Measurements from ENCODE around the gene OR2F1. TPM values are rescaled to one million over a fixed set of nuclear protein-coding genes. Genes with fewer than 3 reads are reported as not detected.

The OR2F1 gene
- total and polyA plus RNA-seq, 10 of the 15 experiments (the other 5 are each of a cell fraction or from before 2014, with no cell fraction given): not detected

DNA sequence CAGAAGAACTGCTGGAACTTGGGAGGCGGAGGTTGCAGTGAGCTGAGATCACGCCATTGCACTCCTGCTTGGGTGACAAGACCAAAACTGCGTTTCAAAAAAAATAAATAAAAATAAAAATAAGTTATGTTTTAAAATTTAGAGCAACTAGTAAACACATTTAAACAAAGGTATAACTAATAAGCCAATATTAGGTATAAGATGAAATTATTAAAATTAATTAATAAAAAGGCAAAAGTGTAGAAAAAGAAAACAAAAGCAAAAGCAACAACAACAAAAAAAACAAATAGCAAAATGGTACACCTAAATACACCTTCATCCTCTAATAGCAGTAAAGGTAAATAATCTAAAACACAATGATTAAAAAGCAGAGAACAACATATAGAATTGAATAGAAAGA, 39.3 kb downstream of the OR2F1 start:
- no peaks in the 10 kb centered on the region for H3K79me2 ChIP-seq (ENCODE audit: control insufficient read depth, insufficient read depth, low read length)
- H3K9me3 ChIP-seq (replicated peaks; ENCODE audit: control insufficient read depth, insufficient read depth, low read length): no peaks in the 10 kb centered on the region; the same call in 1 of the 3 replicates
- no TSS peak for BruUV-seq (replicated peaks)
- H3K4me3 ChIP-seq: no peak overlapping the region
- no peaks in the 10 kb centered on the region for H3K4me1 ChIP-seq (ENCODE audit: control insufficient read depth, insufficient read depth, low read length)
- ChIA-PET SMC1A (ENCODE audit: uncharacterized antibody, unreplicated experiment) (no interaction called here), CTCF (no interaction called here), RAD21 (ENCODE audit: unreplicated experiment) (no interaction called here), POLR2A (no interaction called here)
- H3K9ac ChIP-seq (ENCODE audit: control insufficient read depth, insufficient read depth, low read length): no peak overlapping the region
- no peaks in the 10 kb centered on the region for H3K36me3 ChIP-seq (ENCODE audit: control insufficient read depth in 2 of 2, insufficient read depth in 2 of 2, low read length in 1 of 2)
- H3K27me3 ChIP-seq (replicated peaks in 1 of 2; ENCODE audit: control insufficient read depth in 2 of 2, insufficient read depth in 2 of 2, low read length in 1 of 2): no peaks in the 10 kb centered on the region
- in situ Hi-C loops (cut with MboI) (no loop called here), intact Hi-C loops (cut with micrococcal nuclease; ENCODE audit: unreplicated experiment) (no loop called here)
- FAIRE-seq (no peak), ATAC-seq (no peak), DNase-seq (ENCODE audit: low read depth, low spot score) (no peak)
- no peaks in the 10 kb centered on the region for H4K20me1 ChIP-seq (ENCODE audit: control insufficient read depth, insufficient read depth)
- no peak overlapping the region for H3K27ac ChIP-seq (ENCODE audit: control insufficient read depth, insufficient read depth)
- H2AFZ ChIP-seq (ENCODE audit: control insufficient read depth, low read depth, low read length): no peak overlapping the region
- 46% methylated on average over 3 of the region's 3 CpGs for WGBS (ENCODE audit: insufficient coverage, insufficient replicate concordance, low lambda C conversion rate, missing lambda C conversion rate)
- no peak overlapping the region for H3K4me2 ChIP-seq (ENCODE audit: control insufficient read depth, insufficient read depth)
- TF ChIP-seq, protein P1, sequence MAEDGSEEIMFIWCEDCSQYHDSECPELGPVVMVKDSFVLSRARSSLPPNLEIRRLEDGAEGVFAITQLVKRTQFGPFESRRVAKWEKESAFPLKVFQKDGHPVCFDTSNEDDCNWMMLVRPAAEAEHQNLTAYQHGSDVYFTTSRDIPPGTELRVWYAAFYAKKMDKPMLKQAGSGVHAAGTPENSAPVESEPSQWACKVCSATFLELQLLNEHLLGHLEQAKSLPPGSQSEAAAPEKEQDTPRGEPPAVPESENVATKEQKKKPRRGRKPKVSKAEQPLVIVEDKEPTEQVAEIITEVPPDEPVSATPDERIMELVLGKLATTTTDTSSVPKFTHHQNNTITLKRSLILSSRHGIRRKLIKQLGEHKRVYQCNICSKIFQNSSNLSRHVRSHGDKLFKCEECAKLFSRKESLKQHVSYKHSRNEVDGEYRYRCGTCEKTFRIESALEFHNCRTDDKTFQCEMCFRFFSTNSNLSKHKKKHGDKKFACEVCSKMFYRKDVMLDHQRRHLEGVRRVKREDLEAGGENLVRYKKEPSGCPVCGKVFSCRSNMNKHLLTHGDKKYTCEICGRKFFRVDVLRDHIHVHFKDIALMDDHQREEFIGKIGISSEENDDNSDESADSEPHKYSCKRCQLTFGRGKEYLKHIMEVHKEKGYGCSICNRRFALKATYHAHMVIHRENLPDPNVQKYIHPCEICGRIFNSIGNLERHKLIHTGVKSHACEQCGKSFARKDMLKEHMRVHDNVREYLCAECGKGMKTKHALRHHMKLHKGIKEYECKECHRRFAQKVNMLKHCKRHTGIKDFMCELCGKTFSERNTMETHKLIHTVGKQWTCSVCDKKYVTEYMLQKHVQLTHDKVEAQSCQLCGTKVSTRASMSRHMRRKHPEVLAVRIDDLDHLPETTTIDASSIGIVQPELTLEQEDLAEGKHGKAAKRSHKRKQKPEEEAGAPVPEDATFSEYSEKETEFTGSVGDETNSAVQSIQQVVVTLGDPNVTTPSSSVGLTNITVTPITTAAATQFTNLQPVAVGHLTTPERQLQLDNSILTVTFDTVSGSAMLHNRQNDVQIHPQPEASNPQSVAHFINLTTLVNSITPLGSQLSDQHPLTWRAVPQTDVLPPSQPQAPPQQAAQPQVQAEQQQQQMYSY (CRISPR knock-in tag; IDR thresholded peaks at IDR 0.05): no peak
- TF ChIP-seq, protein P2, sequence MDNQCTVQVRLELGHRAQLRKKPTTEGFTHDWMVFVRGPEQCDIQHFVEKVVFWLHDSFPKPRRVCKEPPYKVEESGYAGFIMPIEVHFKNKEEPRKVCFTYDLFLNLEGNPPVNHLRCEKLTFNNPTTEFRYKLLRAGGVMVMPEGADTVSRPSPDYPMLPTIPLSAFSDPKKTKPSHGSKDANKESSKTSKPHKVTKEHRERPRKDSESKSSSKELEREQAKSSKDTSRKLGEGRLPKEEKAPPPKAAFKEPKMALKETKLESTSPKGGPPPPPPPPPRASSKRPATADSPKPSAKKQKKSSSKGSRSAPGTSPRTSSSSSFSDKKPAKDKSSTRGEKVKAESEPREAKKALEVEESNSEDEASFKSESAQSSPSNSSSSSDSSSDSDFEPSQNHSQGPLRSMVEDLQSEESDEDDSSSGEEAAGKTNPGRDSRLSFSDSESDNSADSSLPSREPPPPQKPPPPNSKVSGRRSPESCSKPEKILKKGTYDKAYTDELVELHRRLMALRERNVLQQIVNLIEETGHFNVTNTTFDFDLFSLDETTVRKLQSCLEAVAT (IDR thresholded peaks at IDR 0.05): no peak
- TF ChIP-seq BMI1 (IDR thresholded peaks at IDR 0.05; ENCODE audit: borderline replicate concordance): no peak
- TF ChIP-seq, protein P3, sequence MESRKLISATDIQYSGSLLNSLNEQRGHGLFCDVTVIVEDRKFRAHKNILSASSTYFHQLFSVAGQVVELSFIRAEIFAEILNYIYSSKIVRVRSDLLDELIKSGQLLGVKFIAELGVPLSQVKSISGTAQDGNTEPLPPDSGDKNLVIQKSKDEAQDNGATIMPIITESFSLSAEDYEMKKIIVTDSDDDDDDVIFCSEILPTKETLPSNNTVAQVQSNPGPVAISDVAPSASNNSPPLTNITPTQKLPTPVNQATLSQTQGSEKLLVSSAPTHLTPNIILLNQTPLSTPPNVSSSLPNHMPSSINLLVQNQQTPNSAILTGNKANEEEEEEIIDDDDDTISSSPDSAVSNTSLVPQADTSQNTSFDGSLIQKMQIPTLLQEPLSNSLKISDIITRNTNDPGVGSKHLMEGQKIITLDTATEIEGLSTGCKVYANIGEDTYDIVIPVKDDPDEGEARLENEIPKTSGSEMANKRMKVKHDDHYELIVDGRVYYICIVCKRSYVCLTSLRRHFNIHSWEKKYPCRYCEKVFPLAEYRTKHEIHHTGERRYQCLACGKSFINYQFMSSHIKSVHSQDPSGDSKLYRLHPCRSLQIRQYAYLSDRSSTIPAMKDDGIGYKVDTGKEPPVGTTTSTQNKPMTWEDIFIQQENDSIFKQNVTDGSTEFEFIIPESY (IDR thresholded peaks at IDR 0.05): no peak
- no peak for TF ChIP-seq EED (IDR thresholded peaks at IDR 0.05; ENCODE audit: low read depth)
- no peak for TF ChIP-seq IKZF1 (conservative IDR thresholded peaks at IDR 0.05)
- no peak for TF ChIP-seq CHD4 (IDR thresholded peaks at IDR 0.05)
- TF ChIP-seq, protein P4, sequence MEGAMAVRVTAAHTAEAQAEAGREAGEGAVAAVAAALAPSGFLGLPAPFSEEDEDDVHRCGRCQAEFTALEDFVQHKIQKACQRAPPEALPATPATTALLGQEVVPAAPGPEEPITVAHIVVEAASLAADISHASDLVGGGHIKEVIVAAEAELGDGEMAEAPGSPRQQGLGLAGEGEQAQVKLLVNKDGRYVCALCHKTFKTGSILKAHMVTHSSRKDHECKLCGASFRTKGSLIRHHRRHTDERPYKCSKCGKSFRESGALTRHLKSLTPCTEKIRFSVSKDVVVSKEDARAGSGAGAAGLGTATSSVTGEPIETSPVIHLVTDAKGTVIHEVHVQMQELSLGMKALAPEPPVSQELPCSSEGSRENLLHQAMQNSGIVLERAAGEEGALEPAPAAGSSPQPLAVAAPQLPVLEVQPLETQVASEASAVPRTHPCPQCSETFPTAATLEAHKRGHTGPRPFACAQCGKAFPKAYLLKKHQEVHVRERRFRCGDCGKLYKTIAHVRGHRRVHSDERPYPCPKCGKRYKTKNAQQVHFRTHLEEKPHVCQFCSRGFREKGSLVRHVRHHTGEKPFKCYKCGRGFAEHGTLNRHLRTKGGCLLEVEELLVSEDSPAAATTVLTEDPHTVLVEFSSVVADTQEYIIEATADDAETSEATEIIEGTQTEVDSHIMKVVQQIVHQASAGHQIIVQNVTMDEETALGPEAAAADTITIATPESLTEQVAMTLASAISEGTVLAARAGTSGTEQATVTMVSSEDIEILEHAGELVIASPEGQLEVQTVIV (IDR thresholded peaks at IDR 0.05; ENCODE audit: borderline replicate concordance, partially characterized antibody): no peak
- TF ChIP-seq, protein P5, sequence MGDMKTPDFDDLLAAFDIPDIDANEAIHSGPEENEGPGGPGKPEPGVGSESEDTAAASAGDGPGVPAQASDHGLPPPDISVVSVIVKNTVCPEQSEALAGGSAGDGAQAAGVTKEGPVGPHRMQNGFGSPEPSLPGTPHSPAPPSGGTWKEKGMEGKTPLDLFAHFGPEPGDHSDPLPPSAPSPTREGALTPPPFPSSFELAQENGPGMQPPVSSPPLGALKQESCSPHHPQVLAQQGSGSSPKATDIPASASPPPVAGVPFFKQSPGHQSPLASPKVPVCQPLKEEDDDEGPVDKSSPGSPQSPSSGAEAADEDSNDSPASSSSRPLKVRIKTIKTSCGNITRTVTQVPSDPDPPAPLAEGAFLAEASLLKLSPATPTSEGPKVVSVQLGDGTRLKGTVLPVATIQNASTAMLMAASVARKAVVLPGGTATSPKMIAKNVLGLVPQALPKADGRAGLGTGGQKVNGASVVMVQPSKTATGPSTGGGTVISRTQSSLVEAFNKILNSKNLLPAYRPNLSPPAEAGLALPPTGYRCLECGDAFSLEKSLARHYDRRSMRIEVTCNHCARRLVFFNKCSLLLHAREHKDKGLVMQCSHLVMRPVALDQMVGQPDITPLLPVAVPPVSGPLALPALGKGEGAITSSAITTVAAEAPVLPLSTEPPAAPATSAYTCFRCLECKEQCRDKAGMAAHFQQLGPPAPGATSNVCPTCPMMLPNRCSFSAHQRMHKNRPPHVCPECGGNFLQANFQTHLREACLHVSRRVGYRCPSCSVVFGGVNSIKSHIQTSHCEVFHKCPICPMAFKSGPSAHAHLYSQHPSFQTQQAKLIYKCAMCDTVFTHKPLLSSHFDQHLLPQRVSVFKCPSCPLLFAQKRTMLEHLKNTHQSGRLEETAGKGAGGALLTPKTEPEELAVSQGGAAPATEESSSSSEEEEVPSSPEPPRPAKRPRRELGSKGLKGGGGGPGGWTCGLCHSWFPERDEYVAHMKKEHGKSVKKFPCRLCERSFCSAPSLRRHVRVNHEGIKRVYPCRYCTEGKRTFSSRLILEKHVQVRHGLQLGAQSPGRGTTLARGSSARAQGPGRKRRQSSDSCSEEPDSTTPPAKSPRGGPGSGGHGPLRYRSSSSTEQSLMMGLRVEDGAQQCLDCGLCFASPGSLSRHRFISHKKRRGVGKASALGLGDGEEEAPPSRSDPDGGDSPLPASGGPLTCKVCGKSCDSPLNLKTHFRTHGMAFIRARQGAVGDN (IDR thresholded peaks at IDR 0.05): no peak
- no peak for TF ChIP-seq SREBF1 (IDR thresholded peaks at IDR 0.05; ENCODE audit: low read length)
- TF ChIP-seq ZNF217 (IDR thresholded peaks at IDR 0.05): no peak
